Kidney glomerular epithelial cell (primary cell): ENCODE data around the gene RASGRP2.
A peak's percentile ranks its signal among the peaks of the same experiment; 100 is the strongest.

ENCODE experiments used
- DNase-seq: peaks from one replicate; lab custom pipeline; 2025; lab: John Stamatoyannopoulos, UW

Gene RASGRP2

DNA sequence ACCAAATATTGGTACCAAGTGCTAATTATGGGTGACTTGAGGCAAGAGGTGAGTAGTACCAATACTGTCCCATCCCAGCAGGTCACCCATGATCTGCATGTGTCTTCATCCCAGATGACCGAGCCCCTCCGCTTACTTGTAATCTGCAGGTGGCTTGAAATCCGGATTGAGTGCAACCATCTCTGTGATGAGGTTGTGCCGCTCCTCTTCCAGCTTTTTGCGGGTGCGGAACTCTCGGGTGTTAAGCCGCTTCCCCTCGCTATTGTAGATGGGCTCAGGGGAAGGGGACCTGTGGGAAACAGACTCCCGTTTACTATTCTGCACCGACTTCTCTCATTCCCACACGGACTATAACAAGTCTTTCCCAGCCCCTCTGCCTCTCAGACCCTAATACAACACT lies 26.2 kb upstream of the RASGRP2 start:
- no peak for DNase-seq

DNA sequence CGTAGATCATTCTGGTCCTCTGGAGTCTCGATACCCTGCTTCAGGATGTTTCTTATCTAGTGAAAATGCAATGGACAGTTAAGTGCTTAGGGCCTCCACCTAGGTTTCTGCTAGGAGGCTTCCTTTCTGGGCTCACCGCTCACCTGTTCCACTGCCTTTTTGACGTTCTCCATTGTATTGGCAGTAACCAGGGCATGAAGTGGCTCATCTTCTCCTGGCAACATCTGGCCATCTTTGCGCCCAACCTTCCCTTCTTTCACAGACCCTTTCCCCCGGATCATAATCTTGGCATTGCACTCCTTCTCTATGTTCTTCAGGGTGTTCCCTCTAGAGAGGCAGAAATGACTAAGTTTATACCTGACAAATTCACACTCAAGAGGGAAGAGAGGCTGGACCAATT lies 25.3 kb upstream of the RASGRP2 start:
- DNase-seq, result no peak

DNA sequence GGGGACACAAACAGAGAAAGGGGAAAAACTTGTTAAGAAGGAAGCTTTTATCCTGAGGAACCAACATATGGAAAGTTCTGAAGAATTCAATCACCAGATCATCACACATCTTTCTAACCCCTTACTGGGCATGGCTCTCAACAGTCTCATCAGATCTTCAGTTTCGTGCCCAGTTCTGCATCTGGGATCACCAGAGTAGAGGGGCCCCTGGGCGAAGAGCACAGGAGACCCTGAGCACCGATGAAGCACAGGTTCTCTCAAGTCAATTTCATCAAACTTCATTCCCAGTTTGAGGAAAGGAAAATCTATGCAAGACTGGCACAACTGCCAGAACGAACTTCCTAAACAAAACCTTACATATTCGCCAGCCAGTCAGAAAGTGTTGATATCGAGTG lies 24.4 kb upstream of the RASGRP2 start:
- DNase-seq, result no peak

- DNase-seq, result peak; percentile 52
Measured at GRCh38 chr11:64767344-64768299, 23.7 kb upstream of the RASGRP2 start.

- no peak for DNase-seq
Measured at GRCh38 chr11:64766881-64767280, 22.9 kb upstream of the RASGRP2 start.

DNA sequence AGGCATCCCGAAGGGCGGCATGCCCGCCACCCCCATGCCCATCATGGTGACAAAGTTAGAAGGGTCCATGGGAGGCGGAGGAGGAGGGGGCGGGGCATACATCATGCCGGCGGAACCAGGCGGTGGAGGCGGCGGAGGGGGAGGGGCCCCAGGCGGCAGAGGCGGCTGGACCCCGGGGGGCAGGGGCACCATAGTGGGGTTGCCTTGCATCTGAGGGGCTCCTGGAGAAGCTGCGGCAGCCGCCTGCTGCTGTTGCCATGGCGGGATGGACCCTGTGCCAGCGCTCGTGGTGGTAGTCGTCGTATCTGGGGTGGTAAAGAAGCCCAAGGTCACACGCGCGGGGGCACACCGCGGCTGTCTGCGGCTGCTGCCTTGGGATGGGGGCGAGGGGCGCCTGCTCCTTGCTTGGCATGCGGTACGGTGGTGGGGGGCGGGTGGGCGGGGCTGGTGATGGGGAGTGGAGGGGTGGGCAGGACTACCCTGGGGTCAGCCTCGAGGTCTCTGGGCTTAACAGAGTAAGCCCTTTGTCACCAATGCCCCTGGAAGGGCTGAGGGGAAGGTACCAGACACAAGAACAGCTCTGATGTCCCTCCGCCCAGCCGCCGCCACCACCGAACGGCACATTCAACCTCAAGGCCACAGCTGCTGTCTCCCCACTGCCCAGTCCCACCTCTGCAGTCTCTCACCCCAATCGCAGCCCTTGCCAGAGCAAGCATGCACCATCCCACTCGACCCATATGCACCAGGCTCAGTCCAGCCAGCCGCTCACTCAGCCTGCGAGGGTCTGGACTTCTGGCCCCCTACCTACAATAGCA lies 22.1 kb upstream of the RASGRP2 start:
- DNase-seq, result no peak

GRCh38 chr11:64765291-64765850 lies 21.4 kb upstream of the RASGRP2 start:
- no peak for DNase-seq

GRCh38 chr11:64764753-64765152 lies 20.8 kb upstream of the RASGRP2 start:
- DNase-seq, result no peak

DNA sequence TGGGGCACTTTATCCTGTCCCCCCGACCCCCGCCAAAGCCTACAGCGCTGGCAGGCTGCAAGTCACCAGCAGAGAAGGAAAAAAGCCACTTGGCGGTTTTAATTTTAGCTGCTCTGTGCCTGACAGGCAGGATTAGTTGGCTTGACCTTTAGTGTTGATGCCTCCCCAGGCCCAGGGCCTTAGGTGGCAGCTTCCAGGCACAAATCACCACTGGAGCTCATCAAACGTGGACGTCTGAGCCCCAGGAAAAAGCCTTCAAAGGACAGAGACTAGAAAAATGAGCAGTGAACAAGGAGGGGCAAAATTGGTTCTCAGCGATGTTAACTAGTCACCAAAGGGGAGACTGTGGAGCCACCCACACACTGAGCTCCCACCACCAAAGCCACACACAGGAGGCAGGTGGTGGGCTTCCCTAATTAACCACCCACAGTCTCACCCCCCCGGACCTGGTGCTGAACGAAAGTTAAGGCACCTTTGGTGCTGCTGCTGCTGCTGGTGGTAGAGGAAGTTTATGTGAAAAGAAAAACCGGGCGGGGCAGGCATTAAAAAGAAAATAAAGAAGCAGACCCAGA lies 20.2 kb upstream of the RASGRP2 start:
- DNase-seq, result no peak

- no peak for DNase-seq
Measured at GRCh38 chr11:64763526-64764039, 19.6 kb upstream of the RASGRP2 start.

DNA sequence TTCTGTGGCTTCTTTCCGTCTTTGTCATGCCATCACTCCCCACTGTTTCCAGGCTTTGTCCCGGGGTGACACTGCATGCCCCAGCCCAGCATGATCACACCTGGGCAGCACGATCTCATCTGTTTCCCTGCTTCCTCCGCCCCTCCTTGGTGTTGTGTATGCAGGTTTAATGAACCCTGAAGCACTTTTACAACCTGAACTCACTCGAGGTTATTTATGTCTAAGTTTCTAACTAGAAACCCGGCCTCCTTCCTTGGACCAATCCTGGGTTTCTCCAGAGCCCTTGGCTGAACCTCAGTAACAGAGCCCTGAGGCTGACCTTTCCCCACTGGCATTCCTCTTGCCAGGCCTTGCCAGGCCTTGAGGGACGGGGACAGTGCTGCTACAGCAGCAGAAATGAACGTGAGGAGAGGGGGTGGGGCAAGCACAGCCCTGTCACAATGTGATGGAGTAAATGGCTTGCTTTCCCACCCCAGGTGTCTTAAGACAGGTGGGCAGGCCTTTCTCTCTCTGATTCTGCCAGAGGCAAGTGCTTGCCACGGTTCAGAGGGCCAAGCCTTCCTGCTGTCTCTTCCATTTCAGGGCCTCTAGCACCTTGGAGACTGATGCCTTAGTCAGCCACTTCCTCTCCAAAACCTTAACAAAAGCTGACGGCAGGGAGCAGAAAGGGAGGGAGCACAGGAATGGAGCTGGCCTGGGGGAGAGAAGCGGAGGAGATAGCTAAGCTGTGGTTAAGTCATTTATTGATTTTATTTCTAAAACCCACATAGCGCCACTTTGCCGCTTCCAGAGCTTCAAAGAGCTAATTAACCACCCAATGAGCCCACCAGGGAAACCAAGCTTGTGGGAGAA lies 19.0 kb upstream of the RASGRP2 start:
- DNase-seq, result peak; percentile 86

GRCh38 chr11:64762277-64762673 lies 18.3 kb upstream of the RASGRP2 start:
- no peak for DNase-seq

DNA sequence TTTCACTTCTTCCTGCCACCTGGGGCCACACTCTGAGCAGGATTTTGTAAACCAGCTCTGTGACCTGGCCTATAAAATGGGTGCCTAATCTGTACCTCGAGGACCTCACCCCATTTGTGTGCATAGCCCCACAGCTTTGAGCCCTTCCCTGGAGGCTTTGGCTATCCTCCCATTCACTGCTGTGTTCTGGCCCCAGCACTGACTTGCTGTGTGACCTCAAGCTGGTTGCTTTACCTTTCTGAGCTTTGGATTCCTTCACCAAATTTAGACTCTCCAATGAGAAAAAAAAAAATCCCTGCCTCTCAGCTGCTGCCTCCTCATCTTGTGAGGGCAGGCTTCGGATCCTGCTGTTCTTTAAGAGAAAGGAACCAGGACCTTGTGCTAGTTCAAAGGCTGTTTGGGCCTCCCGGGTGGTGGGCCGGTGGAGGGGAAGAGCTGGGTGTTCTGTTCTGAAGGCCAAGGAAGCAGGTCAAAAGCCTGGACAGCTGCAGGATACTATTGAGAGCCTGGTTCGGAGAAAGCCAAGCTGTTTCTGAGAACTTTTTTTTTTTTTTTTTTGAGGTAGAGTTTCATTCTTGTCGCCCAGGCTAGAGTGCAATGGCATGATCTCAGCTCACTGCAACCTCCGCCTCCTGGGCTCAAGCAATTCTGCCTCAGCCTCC lies 16.9 kb upstream of the RASGRP2 start:
- no peak for DNase-seq

DNA sequence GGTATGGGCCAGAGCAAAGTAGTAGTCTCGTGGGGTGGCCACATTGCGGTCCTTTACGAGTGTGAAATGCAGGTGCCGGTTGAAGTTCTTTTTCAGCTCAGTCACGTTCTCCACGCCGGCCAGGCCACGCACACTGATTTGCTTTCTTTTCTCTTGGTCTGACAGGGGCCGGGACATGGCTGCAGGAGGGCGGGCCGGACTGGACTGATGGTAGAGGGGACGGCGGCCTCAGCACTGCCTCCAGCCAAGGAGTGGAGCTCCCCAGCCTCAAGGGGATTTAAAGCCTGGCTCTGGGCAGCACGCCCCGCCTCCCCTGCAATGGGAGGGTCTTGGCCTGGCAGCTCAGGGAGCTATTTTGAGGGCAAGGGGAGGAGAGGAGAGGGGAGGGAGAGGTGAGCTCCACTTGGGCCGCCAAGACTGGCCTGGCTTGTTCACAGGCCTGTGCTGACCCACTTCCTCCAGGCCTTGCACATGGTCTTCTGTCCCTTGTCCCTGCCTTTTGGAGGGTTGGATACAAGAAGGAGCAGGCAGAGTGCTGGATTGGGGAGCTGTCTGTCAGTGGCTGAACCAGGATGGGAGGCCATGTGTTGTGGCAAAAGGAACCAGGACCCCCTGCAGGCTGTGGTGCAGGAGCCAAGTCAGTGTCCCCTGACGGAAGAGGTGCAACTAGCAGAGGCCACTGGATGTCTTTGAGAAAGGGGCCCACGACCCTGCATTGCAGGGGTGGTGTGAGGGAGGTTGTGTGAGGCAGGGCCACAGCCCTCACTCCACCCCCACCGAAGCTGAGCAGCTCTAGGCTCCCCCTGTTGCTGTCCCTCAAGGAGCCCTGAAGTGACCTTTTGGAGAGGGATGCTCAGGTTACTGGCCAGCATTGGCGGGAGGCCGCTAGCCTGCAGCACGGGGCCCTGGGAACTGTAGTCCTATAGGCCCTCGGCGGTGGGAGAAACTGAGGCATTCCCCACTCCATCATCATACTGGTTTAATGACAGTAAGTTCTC lies 16.1 kb upstream of the RASGRP2 start, which contains the start of gene PYGM:
PYGM (minus strand) TSS at position 253 of the 998 bp plus-strand sequence; CDS start at position 177, 76 bp downstream.
- no peak for DNase-seq

DNA sequence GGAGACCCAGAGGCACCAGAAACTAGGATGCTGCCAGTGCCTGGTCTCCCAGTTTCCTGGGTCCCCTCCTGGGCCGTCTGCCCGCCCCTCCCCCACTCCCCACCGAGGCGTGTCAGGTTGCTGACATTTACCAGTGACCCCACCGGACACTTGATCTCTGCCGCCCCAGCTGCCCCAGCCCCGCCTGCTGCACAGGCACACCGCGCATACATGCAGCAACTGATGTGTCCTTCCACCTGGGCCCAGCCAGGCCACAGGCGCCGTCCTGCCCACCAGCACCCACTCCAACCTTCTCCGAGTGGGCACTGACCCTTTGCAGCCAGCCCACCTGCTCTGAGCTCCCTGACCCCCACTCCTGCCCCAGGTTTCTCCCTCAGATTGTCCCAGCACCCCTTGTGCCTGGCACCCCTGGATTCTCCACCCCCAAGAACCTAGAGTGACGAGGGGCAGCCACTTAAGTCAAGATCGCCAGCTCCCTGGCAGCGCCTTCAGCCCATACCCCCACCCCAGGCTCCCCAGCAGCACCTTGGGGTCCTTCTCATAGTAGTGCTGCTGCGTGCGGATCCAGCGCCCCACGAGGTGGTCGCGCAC lies 15.3 kb upstream of the RASGRP2 start:
- DNase-seq, result no peak

DNA sequence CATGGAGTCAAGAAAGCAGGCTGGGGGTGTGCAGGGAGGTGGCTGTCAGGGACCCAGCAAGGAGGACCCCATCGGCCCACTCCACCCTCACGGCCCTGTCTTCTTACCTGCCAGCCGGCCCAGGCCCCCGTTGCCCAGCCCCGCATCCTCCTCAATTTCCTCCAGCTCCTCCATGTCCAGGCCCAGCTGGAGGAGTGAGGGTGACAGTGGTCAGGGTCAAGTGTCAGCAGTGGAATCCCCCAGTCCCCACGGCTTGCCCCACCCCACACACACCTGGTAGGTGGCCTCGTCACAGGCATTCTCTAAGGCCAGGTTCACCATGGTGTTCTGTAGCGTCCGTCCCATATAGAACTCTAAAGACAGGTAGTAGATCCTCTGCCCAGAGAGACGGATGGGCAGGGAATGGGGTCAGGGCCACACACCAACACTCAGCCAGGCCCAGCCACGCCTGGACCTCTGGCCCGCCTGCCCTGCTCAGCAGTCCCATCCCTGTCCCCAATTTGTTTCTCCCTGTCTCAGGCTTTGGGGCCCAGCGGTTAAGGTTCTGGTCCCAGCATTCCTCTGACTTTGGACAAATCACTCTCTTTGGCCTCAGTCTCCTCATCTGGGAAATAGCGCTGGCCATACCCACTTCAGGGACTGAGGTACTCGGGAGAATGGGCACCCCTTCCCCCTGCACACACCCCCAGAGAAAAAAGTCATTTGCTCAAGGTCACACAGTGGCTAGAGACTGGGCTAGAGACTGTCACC lies 14.6 kb upstream of the RASGRP2 start:
- no peak for DNase-seq

DNA sequence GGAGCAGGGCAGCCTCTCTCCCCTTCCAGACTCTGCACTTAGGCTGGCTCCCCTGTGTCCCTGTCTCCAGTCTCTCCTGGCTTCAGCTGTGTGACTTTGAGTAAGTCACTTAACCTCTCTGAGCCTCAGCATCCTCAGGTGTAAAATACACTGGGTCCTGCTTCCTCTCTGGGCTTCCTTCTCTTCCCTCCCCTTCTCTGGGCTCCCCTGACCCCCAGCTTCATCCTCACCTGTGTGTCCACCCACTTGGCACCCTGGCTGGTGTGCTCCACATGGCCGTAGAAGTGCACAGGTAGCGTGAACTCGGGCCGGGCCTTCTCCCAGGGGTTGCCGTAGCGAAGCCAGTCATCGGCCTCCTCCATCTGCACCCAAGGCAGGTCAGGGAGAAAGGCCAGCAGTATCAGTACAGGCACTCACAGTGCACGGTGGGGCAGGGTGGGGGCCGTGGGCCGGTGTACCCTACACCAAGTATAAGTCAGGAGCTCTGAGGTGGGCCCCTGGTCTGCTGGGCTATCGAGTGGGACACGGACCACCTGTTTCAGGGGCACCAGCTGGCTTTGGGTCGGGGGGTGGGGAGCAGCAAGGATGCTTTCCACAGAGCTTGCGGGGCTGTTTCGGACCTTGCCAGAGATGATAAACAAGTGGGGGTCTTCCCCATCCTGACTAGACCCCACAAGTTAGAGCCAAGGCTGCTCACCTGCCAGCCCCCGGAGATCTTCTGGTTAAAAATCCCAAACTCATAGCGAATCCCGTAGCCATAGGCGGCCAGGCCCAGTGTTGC lies 13.8 kb upstream of the RASGRP2 start:
- DNase-seq, result no peak
